K562 (cell line): Measurements from ENCODE around the gene BSDC1. TPM values are rescaled to one million over a fixed set of nuclear protein-coding genes. Genes with fewer than 3 reads are reported as not detected.

Source experiments
- COPS2 ChIP-seq: fragments of 450-650 bp; conservative IDR thresholded peaks from 2 replicates; pipeline ENCODE4 v1.6.1; 2016; ENCODE audit warnings: mild to moderate bottlenecking, moderate library complexity
- EGR1 ChIP-seq: fragments of 450-650 bp; conservative IDR thresholded peaks from 2 replicates; pipeline ENCODE4 v1.6.1; 2017; ENCODE audit warnings: mild to moderate bottlenecking
- NCOR1 ChIP-seq: fragments of 450-650 bp; IDR thresholded peaks from 2 replicates; pipeline ENCODE4 v1.6.1; 2016; ENCODE audit warnings: mild to moderate bottlenecking, moderate library complexity
- PRMT5 ChIP-seq: sonication (generic); formaldehyde crosslinking; IDR thresholded peaks from 2 replicates; pipeline ENCODE4 v1.5.0; 2020; ENCODE audit warnings: missing genetic modification reagents
- PTTG1 ChIP-seq: fragments of 450-650 bp; IDR thresholded peaks from 2 replicates; pipeline ENCODE4 v1.6.1; 2016; ENCODE audit warnings: low read depth, mild to moderate bottlenecking, missing genetic modification characterization, missing compliant biosample characterization
- RBM15 ChIP-seq: fragments of 200-400 bp; formaldehyde crosslinking; IDR thresholded peaks from 2 replicates; pipeline ENCODE4 v1.6.1; 2018; ENCODE audit warnings: mild to moderate bottlenecking, low read length, moderate library complexity; ENCODE audit not compliant: insufficient read depth
- RFX1 ChIP-seq: fragments of 450-650 bp; IDR thresholded peaks from 2 replicates; pipeline ENCODE4 v1.6.1; 2016; ENCODE audit warnings: mild to moderate bottlenecking, moderate library complexity
- SAFB2 ChIP-seq: fragments of 200-400 bp; formaldehyde crosslinking; IDR thresholded peaks from 2 replicates; pipeline ENCODE4 v1.6.1; 2018; ENCODE audit warnings: borderline replicate concordance, low read length, low read depth, moderate library complexity; ENCODE audit not compliant: severe bottlenecking
- XRCC4 ChIP-seq: IDR thresholded peaks from one replicate; pipeline ENCODE4 v1.6.1; 2011; ENCODE audit not compliant: insufficient read depth, insufficient read length; ENCODE audit errors: extremely low read depth
- ZBED1 ChIP-seq: IDR thresholded peaks from 2 replicates; pipeline ENCODE4 v1.6.1; 2014
- ZNF134 ChIP-seq: fragments of 250-450 bp; sonication (Bioruptor Pico); conservative IDR thresholded peaks from 2 replicates; pipeline ENCODE4 v1.4.0; 2020
- ZNF146 ChIP-seq: IDR thresholded peaks from one replicate; pipeline ENCODE4 v1.6.1; 2018; ENCODE audit warnings: missing compliant biosample characterization; ENCODE audit not compliant: unreplicated experiment
- ZNF766 ChIP-seq: fragments of 200-800 bp; sonication (Bioruptor generic); conservative IDR thresholded peaks from 2 replicates; pipeline ENCODE4 v1.6.1; 2016; ENCODE audit warnings: missing genetic modification characterization, missing compliant biosample characterization
- polyA plus RNA-seq, 8 experiments: library from polyadenylated mRNA; depleted of rRNA in 4 of 8; stranded (reverse) in 5 of 8; unstranded in 3 of 8; fragments of >200 nt; fragmentation: Nextera tagmentation in 2 of 8; fragmentation: Illumina TruSeq in 1 of 8; extraction: Ambion mirVana in 2 of 8; extraction: Trizol in 1 of 8; gene quantifications; 2 replicates each; pipeline versions ENCODE4 v1.2.1 to v1.2.3, GENCODE V29; 2011 to 2014; ENCODE audit warnings: inconsistent platforms in 1 of 8, missing spikeins in 1 of 8
- total RNA-seq, 7 experiments: library from RNA; depleted of rRNA in 6 of 7; stranded (reverse); fragments of >200 nt in 6 of 7; fragmentation: Illumina TruSeq in 2 of 7; extraction: Trizol in 2 of 7; gene quantifications; 2 replicates each; pipeline versions ENCODE4 v1.2.1 to v1.2.3, GENCODE V29; 2011 to 2021; ENCODE audit warnings: low replicate concordance in 1 of 7
- TF ChIP-seq, protein P1 (sequence below): sonication (generic); formaldehyde crosslinking; IDR thresholded peaks from 2 replicates; pipeline ENCODE4 v1.8.1; 2022; ENCODE audit warnings: missing genetic modification reagents
- TF ChIP-seq, protein P2 (sequence below), 2 experiments: fragments of 450-650 bp; IDR thresholded peaks; 2 replicates each; pipeline ENCODE4 v1.6.1; 2016
- TF ChIP-seq, protein P3 (sequence below): sonication (generic); formaldehyde crosslinking; IDR thresholded peaks from 2 replicates; pipeline ENCODE4 v1.8.0; 2022; ENCODE audit warnings: mild to moderate bottlenecking, missing genetic modification reagents
- TF ChIP-seq, protein P4 (sequence below): fragments of 250-450 bp; sonication (Bioruptor Pico); IDR thresholded peaks from 2 replicates; pipeline ENCODE4 v1.4.0; 2020; ENCODE audit warnings: borderline replicate concordance
- TF ChIP-seq, protein P5 (sequence below), 2 experiments: fragments of 200-800 bp in 1 of 2; sonication (Bioruptor generic) in 1 of 2; sonication (generic) in 1 of 2; formaldehyde crosslinking in 1 of 2; IDR thresholded peaks in 1 of 2; conservative IDR thresholded peaks in 1 of 2; 2 replicates each; pipeline versions ENCODE4 v1.5.0 to v1.6.1; 2016 to 2020; ENCODE audit warnings: missing compliant biosample characterization in 1 of 2, missing genetic modification characterization in 1 of 2, missing genetic modification reagents in 1 of 2
- TF ChIP-seq, protein P6 (sequence below): fragments of 250-450 bp; sonication (Bioruptor Pico); IDR thresholded peaks from 2 replicates; pipeline ENCODE4 v1.4.0; 2020; ENCODE audit warnings: mild to moderate bottlenecking, moderate library complexity

BSDC1 gene
- total and polyA plus RNA-seq, 9 of the 15 experiments (the other 6 are each of a cell fraction or from before 2014, with no cell fraction given), result 10.2 to 96.8 (median 73.1) TPM

DNA sequence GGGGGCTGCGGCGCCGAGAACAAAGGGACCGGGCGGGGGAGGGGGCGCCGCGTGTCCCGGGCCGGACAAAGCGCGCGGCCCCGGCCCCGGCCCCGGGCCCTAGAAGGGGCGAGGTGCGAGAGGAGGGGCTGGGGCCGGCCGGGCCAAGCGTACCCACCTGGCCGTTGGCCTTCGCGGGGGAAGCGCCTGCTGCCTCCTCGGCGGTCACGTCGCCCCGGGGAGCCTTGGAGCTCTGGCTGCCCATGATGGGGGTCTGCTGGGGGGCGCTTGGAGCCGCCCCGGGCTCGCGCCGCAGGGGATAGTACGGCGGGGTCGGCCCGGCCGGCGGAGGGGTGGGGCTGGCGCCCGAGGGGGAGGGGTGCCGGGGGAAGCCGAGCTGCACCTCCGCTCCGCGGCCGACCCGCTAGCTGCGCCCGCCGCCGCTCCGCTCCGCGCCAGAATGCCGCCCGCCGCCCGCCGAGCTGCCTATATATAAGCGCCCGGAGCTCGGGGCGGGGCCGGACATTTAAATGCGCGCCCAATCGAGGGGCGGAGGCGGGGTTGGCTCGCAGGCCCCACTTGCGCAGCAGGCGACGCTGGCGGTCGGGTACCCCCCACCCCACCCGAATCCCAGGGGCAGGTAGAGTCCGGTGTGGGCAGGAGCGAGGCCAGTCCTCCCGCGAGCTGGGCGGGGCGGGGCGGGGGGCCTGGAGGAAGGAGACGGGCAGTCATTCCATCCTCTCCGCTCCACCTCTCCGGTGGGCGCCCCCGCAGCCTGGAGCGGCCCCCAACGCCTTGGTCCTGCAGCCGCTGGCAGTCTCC lies 58.3 kb downstream of the BSDC1 start, which contains the start of gene MARCKSL1 (continued):
- TF ChIP-seq, protein P1, sequence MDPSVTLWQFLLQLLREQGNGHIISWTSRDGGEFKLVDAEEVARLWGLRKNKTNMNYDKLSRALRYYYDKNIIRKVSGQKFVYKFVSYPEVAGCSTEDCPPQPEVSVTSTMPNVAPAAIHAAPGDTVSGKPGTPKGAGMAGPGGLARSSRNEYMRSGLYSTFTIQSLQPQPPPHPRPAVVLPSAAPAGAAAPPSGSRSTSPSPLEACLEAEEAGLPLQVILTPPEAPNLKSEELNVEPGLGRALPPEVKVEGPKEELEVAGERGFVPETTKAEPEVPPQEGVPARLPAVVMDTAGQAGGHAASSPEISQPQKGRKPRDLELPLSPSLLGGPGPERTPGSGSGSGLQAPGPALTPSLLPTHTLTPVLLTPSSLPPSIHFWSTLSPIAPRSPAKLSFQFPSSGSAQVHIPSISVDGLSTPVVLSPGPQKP (CRISPR knock-in tag), result no peak
- peak; percentile 63; the same call in 1 of the 2 replicates for TF ChIP-seq EGR1
- TF ChIP-seq PRMT5 (CRISPR knock-in tag), result no peak
- TF ChIP-seq, protein P2, sequence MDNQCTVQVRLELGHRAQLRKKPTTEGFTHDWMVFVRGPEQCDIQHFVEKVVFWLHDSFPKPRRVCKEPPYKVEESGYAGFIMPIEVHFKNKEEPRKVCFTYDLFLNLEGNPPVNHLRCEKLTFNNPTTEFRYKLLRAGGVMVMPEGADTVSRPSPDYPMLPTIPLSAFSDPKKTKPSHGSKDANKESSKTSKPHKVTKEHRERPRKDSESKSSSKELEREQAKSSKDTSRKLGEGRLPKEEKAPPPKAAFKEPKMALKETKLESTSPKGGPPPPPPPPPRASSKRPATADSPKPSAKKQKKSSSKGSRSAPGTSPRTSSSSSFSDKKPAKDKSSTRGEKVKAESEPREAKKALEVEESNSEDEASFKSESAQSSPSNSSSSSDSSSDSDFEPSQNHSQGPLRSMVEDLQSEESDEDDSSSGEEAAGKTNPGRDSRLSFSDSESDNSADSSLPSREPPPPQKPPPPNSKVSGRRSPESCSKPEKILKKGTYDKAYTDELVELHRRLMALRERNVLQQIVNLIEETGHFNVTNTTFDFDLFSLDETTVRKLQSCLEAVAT (IDR thresholded peaks at IDR 0.05), result no peak
- TF ChIP-seq PTTG1, result no peak
- no peak for TF ChIP-seq ZNF134
- TF ChIP-seq, protein P3, sequence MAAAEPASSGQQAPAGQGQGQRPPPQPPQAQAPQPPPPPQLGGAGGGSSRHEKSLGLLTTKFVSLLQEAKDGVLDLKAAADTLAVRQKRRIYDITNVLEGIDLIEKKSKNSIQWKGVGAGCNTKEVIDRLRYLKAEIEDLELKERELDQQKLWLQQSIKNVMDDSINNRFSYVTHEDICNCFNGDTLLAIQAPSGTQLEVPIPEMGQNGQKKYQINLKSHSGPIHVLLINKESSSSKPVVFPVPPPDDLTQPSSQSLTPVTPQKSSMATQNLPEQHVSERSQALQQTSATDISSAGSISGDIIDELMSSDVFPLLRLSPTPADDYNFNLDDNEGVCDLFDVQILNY, result no peak
- TF ChIP-seq, protein P4, sequence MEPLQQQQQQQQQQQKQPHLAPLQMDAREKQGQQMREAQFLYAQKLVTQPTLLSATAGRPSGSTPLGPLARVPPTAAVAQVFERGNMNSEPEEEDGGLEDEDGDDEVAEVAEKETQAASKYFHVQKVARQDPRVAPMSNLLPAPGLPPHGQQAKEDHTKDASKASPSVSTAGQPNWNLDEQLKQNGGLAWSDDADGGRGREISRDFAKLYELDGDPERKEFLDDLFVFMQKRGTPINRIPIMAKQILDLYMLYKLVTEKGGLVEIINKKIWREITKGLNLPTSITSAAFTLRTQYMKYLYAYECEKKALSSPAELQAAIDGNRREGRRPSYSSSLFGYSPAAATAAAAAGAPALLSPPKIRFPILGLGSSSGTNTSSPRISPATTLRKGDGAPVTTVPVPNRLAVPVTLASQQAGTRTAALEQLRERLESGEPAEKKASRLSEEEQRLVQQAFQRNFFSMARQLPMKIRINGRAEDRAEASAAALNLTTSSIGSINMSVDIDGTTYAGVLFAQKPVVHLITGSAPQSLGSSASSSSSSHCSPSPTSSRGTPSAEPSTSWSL (CRISPR knock-in tag), result no peak
- TF ChIP-seq SAFB2, result no peak
- TF ChIP-seq XRCC4, result no peak
- no peak for TF ChIP-seq RBM15
- no peak for TF ChIP-seq ZNF146 (CRISPR knock-in tag)
- TF ChIP-seq, protein P5, sequence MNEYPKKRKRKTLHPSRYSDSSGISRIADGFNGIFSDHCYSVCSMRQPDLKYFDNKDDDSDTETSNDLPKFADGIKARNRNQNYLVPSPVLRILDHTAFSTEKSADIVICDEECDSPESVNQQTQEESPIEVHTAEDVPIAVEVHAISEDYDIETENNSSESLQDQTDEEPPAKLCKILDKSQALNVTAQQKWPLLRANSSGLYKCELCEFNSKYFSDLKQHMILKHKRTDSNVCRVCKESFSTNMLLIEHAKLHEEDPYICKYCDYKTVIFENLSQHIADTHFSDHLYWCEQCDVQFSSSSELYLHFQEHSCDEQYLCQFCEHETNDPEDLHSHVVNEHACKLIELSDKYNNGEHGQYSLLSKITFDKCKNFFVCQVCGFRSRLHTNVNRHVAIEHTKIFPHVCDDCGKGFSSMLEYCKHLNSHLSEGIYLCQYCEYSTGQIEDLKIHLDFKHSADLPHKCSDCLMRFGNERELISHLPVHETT (CRISPR knock-in tag; conservative IDR thresholded peaks at IDR 0.05 in 1 of 2, IDR thresholded peaks at IDR 0.05 in 1 of 2), result no peak
- TF ChIP-seq, protein P6, sequence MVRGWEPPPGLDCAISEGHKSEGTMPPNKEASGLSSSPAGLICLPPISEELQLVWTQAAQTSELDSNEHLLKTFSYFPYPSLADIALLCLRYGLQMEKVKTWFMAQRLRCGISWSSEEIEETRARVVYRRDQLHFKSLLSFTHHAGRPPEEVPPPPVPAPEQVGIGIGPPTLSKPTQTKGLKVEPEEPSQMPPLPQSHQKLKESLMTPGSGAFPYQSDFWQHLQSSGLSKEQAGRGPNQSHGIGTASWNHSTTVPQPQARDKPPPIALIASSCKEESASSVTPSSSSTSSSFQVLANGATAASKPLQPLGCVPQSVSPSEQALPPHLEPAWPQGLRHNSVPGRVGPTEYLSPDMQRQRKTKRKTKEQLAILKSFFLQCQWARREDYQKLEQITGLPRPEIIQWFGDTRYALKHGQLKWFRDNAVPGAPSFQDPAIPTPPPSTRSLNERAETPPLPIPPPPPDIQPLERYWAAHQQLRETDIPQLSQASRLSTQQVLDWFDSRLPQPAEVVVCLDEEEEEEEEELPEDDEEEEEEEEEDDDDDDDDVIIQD (CRISPR knock-in tag), result no peak
- no peak for TF ChIP-seq ZNF766 (CRISPR knock-in tag)
- no peak for TF ChIP-seq RFX1
- TF ChIP-seq COPS2, result no peak
- no peak for TF ChIP-seq NCOR1
- TF ChIP-seq ZBED1, result peak; percentile 73; the same call in 1 of the 2 replicates
